Activated naive CD8-positive, alpha-beta T cell treated with anti-CD3 and anti-CD28 coated beads, Interleukin-2, amount 50 U/mL, for 24 hours (primary cell): Measurements from ENCODE around the gene RGS3.
A peak's percentile ranks its signal among the peaks of the same experiment; 100 is the strongest.

Experiments
- ATAC-seq: fragments of 150-1000 bp; cut with Tn5 transposase; one replicate; pipeline ENCODE4 v1.10.0; 2021
- DNase-seq: peaks from one replicate; pipeline ENCODE4 v3.0.0; 2021
- H3K27ac Mint-ChIP-seq: one replicate; pipeline ENCODE4 v1.8.0; 2021; ENCODE audit warnings: mild to moderate bottlenecking, mixed read lengths
- H3K27me3 Mint-ChIP-seq: one replicate; pipeline ENCODE4 v1.8.0; 2021; ENCODE audit warnings: mixed read lengths
- H3K36me3 Mint-ChIP-seq: one replicate; pipeline ENCODE4 v1.8.0; 2021; ENCODE audit warnings: low read depth, mixed read lengths
- H3K4me1 Mint-ChIP-seq: one replicate; pipeline ENCODE4 v1.8.0; 2021; ENCODE audit warnings: mixed read lengths
- H3K4me3 Mint-ChIP-seq: one replicate; pipeline ENCODE4 v1.8.0; 2021; ENCODE audit warnings: mild to moderate bottlenecking, moderate library complexity, mixed read lengths
- H3K9me3 Mint-ChIP-seq: one replicate; pipeline ENCODE4 v1.8.0; 2021; ENCODE audit warnings: mixed read lengths

RGS3 gene

GRCh38 chr9:113573959-113574352 is 110.4 kb downstream of the RGS3 start:
- no peak overlapping the region for H3K27ac Mint-ChIP-seq
- no peak overlapping the region for H3K4me3 Mint-ChIP-seq
- H3K36me3 Mint-ChIP-seq: peaks cover 12% of the 10 kb centered on the region
- peaks cover 67% of the 10 kb centered on the region for H3K4me1 Mint-ChIP-seq
- ATAC-seq (no peak), DNase-seq (no peak)
- H3K9me3 Mint-ChIP-seq: no peaks in the 10 kb centered on the region
- no peaks in the 10 kb centered on the region for H3K27me3 Mint-ChIP-seq

- Mint-ChIP-seq H3K4me3 (no peak overlapping the region), H3K27ac (peak overlapping the region; percentile 12), H3K36me3 (peaks cover 12% of the 10 kb centered on the region), H3K27me3 (no peaks in the 10 kb centered on the region), H3K9me3 (no peaks in the 10 kb centered on the region), H3K4me1 (peaks cover 74% of the 10 kb centered on the region)
- ATAC-seq (no peak), DNase-seq (no peak)
Observed at GRCh38 chr9:113574441-113575262, 111.1 kb downstream of the RGS3 start.

DNA sequence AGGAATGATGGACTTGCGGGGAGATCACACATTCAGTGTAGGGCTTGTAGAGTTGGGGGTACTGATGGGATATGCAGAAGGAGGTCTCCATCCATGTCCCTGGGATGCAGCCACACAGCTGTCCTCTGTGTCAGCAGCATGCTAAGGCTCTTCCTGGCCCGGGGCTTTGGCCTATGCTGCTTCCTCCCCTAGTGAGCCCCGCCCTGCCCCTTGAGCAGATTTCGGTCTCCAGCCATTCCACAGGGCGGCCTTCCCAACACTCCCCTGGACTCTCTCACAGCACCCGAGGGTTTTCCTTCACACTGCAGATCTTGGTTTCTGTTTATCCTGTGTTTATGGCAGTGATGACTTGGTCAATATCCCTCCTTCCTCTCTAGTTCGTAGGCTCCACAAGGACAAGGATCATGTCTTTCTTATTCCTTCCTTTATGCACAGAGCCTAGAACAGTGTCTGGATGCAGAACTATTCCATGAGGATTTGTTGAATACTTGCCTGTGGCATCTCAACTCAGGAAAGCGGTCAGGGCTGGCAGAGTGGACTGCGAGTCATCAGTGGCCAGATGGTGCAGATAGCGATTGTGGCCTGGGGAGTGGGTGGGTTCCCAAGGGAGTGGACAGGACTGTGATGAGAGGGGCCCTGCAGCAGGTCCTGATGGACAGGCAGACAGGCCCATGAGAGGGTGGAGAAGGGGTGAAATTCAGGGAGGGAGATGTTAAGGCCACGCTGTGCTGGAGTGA is 114.2 kb downstream of the RGS3 start:
- no peak for ATAC-seq
- no peak for DNase-seq
- no peaks in the 10 kb centered on the region for H3K9me3 Mint-ChIP-seq
- H3K4me3 Mint-ChIP-seq: peak overlapping the region; percentile 15
- peaks cover 81% of the 10 kb centered on the region for H3K4me1 Mint-ChIP-seq
- H3K36me3 Mint-ChIP-seq: peaks cover 20% of the 10 kb centered on the region
- H3K27me3 Mint-ChIP-seq: no peaks in the 10 kb centered on the region
- peak overlapping the region; percentile 88 for H3K27ac Mint-ChIP-seq

DNA sequence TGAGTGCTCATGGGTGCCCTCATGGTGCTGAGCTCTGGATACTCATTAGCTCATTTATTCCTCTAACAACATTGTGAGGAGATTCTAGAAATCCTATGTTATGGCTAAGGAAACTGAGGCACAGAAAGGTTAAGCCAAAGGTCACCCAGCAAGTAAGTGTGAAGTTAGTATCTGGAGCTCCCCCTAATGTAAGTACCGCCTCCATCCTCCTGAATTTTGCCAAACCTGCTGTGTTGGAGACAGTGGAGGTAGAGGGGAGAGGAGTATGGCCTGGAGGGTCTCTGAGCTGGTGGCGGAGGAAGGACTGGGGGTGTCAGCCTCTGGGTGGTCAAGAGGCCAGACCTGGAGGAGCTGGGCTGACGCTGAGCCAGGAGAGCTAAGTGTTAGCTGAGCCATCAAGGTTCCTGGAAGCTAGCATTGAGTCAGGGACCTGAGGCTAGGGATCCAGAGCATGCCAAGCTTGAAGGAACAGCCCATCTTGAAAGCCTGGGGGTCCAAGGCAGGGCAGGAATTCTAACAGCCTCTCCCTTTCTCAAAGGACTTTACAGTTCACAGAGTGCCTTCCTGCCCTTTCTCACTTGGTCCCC is 114.8 kb downstream of the RGS3 start:
- Mint-ChIP-seq H3K27me3 (no peaks in the 10 kb centered on the region), H3K9me3 (no peaks in the 10 kb centered on the region), H3K4me3 (peak overlapping the region; percentile 83), H3K36me3 (peaks cover 27% of the 10 kb centered on the region), H3K27ac (peak overlapping the region; percentile 88), H3K4me1 (peaks cover 82% of the 10 kb centered on the region)
- ATAC-seq (no peak), DNase-seq (no peak)

- H3K9me3 Mint-ChIP-seq: no peaks in the 10 kb centered on the region
- DNase-seq: peak; percentile 88
- ATAC-seq: peak; percentile 74
- peak overlapping the region; percentile 83 for H3K4me3 Mint-ChIP-seq
- peak overlapping the region; percentile 88 for H3K27ac Mint-ChIP-seq
- peaks cover 30% of the 10 kb centered on the region for H3K36me3 Mint-ChIP-seq
- peaks cover 83% of the 10 kb centered on the region for H3K4me1 Mint-ChIP-seq
- H3K27me3 Mint-ChIP-seq: no peaks in the 10 kb centered on the region
Observed at GRCh38 chr9:113578882-113579282, 115.4 kb downstream of the RGS3 start.

DNA sequence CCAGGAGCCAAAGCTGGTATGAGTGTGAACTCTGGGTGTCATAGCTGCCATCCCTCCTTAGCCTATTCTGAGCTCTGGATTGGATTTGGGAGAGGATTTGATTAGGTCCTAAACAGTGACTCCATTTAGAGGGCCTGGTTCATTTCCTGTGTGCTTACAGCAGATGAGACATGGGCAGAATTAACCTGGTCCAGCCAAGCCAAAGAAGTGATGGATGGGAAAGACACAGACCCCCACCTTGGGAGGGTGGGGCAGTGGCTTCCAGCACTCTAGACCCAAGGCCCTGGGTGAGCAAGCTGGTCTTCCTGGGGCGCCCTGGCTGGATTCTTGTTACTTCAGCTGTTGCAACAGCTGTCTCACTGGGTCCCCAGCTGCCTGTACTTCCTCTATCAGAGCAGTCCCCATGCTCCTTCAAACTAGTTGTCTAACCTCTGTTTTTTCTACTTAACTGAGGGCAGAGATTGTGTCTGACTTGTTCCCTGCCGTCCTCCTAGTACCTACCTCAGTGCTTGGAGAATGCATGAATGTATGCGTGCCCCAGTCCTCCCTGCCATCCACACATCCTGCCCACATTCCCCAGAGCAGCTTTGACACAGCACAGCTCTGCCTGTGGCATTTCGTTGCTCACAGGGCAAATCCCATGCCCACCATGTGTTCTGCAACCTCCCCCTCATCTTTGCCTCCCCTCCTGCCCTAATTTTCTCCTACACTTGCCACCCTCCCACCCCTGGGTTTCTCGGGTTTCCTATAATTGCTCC is 115.9 kb downstream of the RGS3 start:
- peak; percentile 27 for DNase-seq
- Mint-ChIP-seq H3K9me3 (no peaks in the 10 kb centered on the region), H3K36me3 (peaks cover 25% of the 10 kb centered on the region)

GRCh38 chr9:113580041-113580953 is 116.8 kb downstream of the RGS3 start:
- Mint-ChIP-seq H3K27ac (peak overlapping the region; percentile 88), H3K4me3 (peak overlapping the region; percentile 83), H3K36me3 (peaks cover 33% of the 10 kb centered on the region), H3K27me3 (no peaks in the 10 kb centered on the region), H3K4me1 (peaks cover 86% of the 10 kb centered on the region), H3K9me3 (no peaks in the 10 kb centered on the region)
- DNase-seq (peak; percentile 81), ATAC-seq (peak; percentile 45)

More for the DNA sequence above, 115.9 kb downstream of the RGS3 start:
- Mint-ChIP-seq H3K4me3 (peak overlapping the region; percentile 83), H3K4me1 (peaks cover 81% of the 10 kb centered on the region), H3K27ac (peak overlapping the region; percentile 88), H3K27me3 (no peaks in the 10 kb centered on the region)
- no peak for ATAC-seq

DNA sequence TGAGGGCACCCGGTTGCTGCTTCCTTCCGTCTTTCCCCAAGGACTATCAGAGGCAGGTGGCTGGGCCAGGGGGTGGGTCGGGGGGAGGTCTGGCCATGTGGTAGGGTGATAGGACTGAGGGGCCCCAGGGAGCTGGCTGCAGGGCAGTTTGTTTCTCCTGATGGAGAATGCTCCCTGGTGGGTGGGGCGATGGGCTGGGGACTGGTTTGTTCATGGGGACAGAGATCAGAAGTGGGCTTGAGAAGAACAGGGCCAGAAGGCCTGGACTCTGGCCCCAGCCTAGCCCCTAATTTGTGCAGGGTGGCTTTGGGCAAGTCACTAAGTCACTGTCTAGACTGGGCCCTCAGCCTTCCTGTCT is 117.4 kb downstream of the RGS3 start:
- Mint-ChIP-seq H3K27me3 (no peaks in the 10 kb centered on the region), H3K9me3 (no peaks in the 10 kb centered on the region), H3K4me1 (peaks cover 86% of the 10 kb centered on the region), H3K36me3 (peaks cover 34% of the 10 kb centered on the region), H3K27ac (peak overlapping the region; percentile 88), H3K4me3 (peak overlapping the region; percentile 83)
- no peak for ATAC-seq
- no peak for DNase-seq

DNA sequence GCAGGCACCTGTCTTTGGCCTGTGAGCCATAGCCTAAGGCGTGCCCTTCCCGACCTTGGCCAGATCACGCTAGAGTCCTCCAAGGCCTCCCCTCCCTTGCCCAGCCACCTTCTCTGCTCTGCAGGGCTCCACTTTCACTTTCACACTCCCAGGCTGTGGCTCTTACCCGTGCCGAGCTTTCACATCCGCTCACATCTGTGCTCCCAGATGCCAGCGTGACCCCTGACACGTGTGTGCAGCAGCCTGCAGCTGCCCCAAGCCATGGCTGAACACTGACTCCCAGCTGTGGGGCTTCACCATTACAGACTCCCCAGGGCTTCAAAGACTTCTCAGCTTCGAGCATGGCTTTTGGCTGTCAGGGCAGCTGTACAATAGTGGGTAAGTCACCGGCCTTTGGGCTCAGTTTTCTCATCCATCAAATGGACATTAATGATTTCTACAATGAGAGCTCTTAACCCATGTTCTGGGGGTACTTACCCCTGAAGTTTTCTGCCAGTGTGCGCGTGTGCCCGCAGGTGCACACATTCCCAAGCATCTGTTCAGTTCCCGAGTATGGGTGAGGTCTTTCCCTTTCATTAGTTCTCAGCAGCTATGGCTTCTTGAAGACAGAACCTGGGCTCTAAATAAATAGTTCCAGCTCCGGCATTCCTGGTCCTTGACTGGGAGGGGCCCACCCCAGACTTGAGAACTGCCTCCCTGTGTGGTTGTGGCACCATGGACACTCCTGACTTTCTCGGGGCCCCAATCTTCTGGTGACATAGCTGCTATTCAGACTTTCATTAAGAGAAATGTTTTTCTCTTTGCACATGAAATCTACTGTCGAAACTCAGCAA is 118.6 kb downstream of the RGS3 start:
- Mint-ChIP-seq H3K27me3 (no peaks in the 10 kb centered on the region), H3K4me3 (peak overlapping the region; percentile 83), H3K4me1 (peaks cover 92% of the 10 kb centered on the region), H3K27ac (peak overlapping the region; percentile 88), H3K36me3 (peaks cover 43% of the 10 kb centered on the region), H3K9me3 (no peaks in the 10 kb centered on the region)
- ATAC-seq: peak; percentile 75
- peak; percentile 86 for DNase-seq

DNA sequence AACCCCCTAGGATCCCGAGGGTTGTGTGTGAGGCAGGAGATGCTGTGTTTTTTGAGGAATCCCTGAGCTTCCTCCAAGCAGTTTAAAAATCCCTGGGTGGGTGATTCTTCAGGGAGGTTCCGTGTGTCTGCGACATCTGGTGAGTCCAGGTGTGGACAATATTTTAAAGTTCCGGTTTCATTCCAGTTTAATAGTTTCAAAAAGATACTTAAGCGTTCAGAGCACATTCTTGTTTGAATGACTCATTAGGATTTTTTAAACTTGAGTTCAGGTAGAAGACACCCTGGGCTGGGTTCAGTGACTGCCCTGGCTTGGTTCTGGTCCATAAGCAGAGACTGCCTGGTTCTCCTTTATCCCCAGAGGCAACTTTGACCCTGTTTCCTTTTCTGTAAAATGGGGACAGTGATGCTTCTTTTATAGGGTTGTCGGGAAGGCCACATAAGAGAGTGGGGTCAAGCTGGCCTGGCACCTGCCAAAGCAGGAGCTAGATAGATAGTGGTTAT is 119.2 kb downstream of the RGS3 start:
- no peaks in the 10 kb centered on the region for H3K9me3 Mint-ChIP-seq
- peaks cover 91% of the 10 kb centered on the region for H3K4me1 Mint-ChIP-seq
- peak overlapping the region; percentile 83 for H3K4me3 Mint-ChIP-seq
- no peaks in the 10 kb centered on the region for H3K27me3 Mint-ChIP-seq
- H3K27ac Mint-ChIP-seq: peak overlapping the region; percentile 59
- H3K36me3 Mint-ChIP-seq: peaks cover 43% of the 10 kb centered on the region
- DNase-seq (no peak), ATAC-seq (no peak)

DNA sequence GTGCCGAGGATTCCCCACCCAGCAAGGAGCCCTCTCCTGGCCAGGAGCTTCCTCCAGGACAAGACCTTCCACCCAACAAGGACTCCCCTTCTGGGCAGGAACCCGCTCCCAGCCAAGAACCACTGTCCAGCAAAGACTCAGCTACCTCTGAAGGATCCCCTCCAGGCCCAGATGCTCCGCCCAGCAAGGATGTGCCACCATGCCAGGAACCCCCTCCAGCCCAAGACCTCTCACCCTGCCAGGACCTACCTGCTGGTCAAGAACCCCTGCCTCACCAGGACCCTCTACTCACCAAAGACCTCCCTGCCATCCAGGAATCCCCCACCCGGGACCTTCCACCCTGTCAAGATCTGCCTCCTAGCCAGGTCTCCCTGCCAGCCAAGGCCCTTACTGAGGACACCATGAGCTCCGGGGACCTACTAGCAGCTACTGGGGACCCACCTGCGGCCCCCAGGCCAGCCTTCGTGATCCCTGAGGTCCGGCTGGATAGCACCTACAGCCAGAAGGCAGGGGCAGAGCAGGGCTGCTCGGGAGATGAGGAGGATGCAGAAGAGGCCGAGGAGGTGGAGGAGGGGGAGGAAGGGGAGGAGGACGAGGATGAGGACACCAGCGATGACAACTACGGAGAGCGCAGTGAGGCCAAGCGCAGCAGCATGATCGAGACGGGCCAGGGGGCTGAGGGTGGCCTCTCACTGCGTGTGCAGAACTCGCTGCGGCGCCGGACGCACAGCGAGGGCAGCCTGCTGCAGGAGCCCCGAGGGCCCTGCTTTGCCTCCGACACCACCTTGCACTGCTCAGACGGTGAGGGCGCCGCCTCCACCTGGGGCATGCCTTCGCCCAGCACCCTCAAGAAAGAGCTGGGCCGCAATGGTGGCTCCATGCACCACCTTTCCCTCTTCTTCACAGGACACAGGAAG is 120.2 kb downstream of the RGS3 start:
- Mint-ChIP-seq H3K27ac (no peak overlapping the region), H3K36me3 (peaks cover 43% of the 10 kb centered on the region), H3K4me3 (no peak overlapping the region), H3K4me1 (peaks cover 86% of the 10 kb centered on the region), H3K27me3 (no peaks in the 10 kb centered on the region), H3K9me3 (no peaks in the 10 kb centered on the region)
- ATAC-seq (no peak), DNase-seq (no peak)
